ENCODE measurements around the gene CAMK1D.

- TF ChIP-seq CTCF (IDR thresholded peaks at IDR 0.05) (no peak), CHD2 (IDR thresholded peaks at IDR 0.05; ENCODE audit: low read length, partially characterized antibody) (no peak), RAD21 (IDR thresholded peaks at IDR 0.05; ENCODE audit: low read length) (no peak), SIN3A (IDR thresholded peaks at IDR 0.05; ENCODE audit: borderline replicate concordance, low read depth, low read length) (no peak), ZBTB33 (IDR thresholded peaks at IDR 0.05; ENCODE audit: borderline replicate concordance, low read depth) (no peak), TAF1 (IDR thresholded peaks at IDR 0.05; ENCODE audit: borderline replicate concordance, low read depth, low read length) (no peak), RFX5 (IDR thresholded peaks at IDR 0.05; ENCODE audit: low read length) (no peak), EZH2phosphoT487 (IDR thresholded peaks at IDR 0.05; ENCODE audit: borderline replicate concordance, low read depth) (no peak), FOXJ3 (CRISPR knock-in tag; IDR thresholded peaks at IDR 0.05) (no peak), PBX3 (IDR thresholded peaks at IDR 0.05) (no peak), POLR2AphosphoS5 (IDR thresholded peaks at IDR 0.05; ENCODE audit: low read depth, low read length) (no peak), GABPA (IDR thresholded peaks at IDR 0.05; ENCODE audit: low read depth) (no peak)
- TF ChIP-seq, protein P1, sequence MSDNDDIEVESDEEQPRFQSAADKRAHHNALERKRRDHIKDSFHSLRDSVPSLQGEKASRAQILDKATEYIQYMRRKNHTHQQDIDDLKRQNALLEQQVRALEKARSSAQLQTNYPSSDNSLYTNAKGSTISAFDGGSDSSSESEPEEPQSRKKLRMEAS (IDR thresholded peaks at IDR 0.05; ENCODE audit: low read depth) = no peak
- TF ChIP-seq, protein P2, sequence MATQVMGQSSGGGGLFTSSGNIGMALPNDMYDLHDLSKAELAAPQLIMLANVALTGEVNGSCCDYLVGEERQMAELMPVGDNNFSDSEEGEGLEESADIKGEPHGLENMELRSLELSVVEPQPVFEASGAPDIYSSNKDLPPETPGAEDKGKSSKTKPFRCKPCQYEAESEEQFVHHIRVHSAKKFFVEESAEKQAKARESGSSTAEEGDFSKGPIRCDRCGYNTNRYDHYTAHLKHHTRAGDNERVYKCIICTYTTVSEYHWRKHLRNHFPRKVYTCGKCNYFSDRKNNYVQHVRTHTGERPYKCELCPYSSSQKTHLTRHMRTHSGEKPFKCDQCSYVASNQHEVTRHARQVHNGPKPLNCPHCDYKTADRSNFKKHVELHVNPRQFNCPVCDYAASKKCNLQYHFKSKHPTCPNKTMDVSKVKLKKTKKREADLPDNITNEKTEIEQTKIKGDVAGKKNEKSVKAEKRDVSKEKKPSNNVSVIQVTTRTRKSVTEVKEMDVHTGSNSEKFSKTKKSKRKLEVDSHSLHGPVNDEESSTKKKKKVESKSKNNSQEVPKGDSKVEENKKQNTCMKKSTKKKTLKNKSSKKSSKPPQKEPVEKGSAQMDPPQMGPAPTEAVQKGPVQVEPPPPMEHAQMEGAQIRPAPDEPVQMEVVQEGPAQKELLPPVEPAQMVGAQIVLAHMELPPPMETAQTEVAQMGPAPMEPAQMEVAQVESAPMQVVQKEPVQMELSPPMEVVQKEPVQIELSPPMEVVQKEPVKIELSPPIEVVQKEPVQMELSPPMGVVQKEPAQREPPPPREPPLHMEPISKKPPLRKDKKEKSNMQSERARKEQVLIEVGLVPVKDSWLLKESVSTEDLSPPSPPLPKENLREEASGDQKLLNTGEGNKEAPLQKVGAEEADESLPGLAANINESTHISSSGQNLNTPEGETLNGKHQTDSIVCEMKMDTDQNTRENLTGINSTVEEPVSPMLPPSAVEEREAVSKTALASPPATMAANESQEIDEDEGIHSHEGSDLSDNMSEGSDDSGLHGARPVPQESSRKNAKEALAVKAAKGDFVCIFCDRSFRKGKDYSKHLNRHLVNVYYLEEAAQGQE (IDR thresholded peaks at IDR 0.05; ENCODE audit: low read depth, low read length) = no peak
These were observed 523.2 kb downstream of the CAMK1D start for GRCh38 chr10:12872577-12872976.

Measured in SK-N-SH (cell line).